Esophagus squamous epithelium (tissue), 5 donors: ENCODE measurements around the gene FAM187B. TPM values are rescaled to one million over a fixed set of nuclear protein-coding genes. Genes with fewer than 3 reads are reported as not detected.
A peak's percentile ranks its signal among the peaks of the same experiment; 100 is the strongest.

ENCODE experiments used
- DNase-seq: peaks from one replicate; lab custom pipeline; 2025; lab: John Stamatoyannopoulos, UW
- H3K27ac ChIP-seq, 4 donors: fragments of 200-600 bp; sonication (generic); one replicate each; pipeline ENCODE4 v1.5.1; 2016 to 2019; ENCODE audit warnings: mild to moderate bottlenecking in 1 of 4
- H3K27me3 ChIP-seq, 4 donors: fragments of 200-600 bp; sonication (generic); 1 replicate in 3 of 4; 2 replicates in 1 of 4; pipeline versions ENCODE4 v1.5.1 to v1.6.0; 2017 to 2021; ENCODE audit warnings: antibody characterized with exemption in 1 of 4
- H3K36me3 ChIP-seq, 3 donors: fragments of 200-600 bp; sonication (generic); one replicate each; pipeline ENCODE4 v1.5.1; 2016 to 2019
- H3K4me1 ChIP-seq, 3 donors: fragments of 200-600 bp; sonication (generic); one replicate each; pipeline ENCODE4 v1.5.1; 2017 to 2019
- H3K4me3 ChIP-seq, 4 donors: fragments of 200-600 bp; sonication (generic); 1 replicate in 3 of 4; 2 replicates in 1 of 4; pipeline ENCODE4 v1.5.1; 2016 to 2019; ENCODE audit warnings: mild to moderate bottlenecking in 2 of 4, moderate library complexity in 1 of 4
- H3K9me3 ChIP-seq, 3 donors: fragments of 200-600 bp; sonication (generic); one replicate each; pipeline ENCODE4 v1.5.1; 2016 to 2019
- CTCF ChIP-seq, 6 experiments: fragments of 450-650 bp in 4 of 6; fragments of 200-600 bp in 2 of 6; sonication (generic) in 2 of 6; IDR thresholded peaks; one replicate each; pipeline ENCODE4 v1.5.1; 2016 to 2019; ENCODE audit warnings: antibody characterized with exemption in 6 of 6, mild to moderate bottlenecking in 4 of 6, moderate library complexity in 4 of 6
- POLR2A ChIP-seq, 4 donors: fragments of 450-650 bp; IDR thresholded peaks; one replicate each; pipeline ENCODE4 v1.6.1; 2017; ENCODE audit warnings: antibody characterized with exemption in 4 of 4, mild to moderate bottlenecking in 4 of 4, moderate library complexity in 3 of 4
- WGBS, 2 donors: methylation state at CpG; one replicate each; pipeline ENCODE4 v1.1.5; 2018; 5-methylcytosine and 5-hydroxymethylcytosine counted together
- intact Hi-C: fragments of 100-400 bp; cut with DNase I; formaldehyde crosslinking; loops from one replicate; pipeline ENCODE4 v1.15.0; 2022
- total RNA-seq, 4 donors: library from RNA; depleted of rRNA; stranded (reverse); fragments of >200 nt; gene quantifications; one replicate each; pipeline ENCODE4 v1.1.0, GENCODE V29; 2016
- donor health status: DM: yes; HTN: yes; CAD: no.

Gene FAM187B
- total RNA-seq, 4 donors from 2014 or later = not detected

DNA sequence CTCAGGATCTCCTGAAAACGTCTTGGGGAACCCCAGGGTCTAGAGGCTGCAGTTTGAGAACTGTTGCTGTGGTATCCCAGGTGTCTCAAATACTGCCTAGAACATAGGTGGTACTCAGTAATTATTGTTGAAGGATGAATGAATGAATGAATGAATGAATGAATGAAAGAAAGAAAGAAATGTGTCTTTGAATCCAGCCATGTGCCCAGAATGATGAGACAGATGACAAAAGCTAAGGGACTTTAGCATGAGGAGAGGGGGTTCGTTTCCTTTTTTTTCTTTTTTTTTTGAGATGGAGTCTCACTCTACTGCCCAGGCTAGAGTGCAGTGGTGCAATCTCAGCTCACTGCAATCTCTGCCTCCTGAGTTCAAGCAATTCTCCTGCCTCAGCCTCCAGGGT is 28.0 kb upstream of the FAM187B start:
- Histone ChIP-seq H3K27ac (no peak overlapping the region), H3K4me1 (peaks cover 0 to 32% (median 0%) of the 10 kb centered on the region in 3 donors), H3K27me3 (peaks cover 0 to 20% (median 0%) of the 10 kb centered on the region in 4 donors), H3K36me3 (peaks cover 0 to 78% (median 0%) of the 10 kb centered on the region in 3 donors), H3K4me3 (no peak overlapping the region), H3K9me3 (no peaks in the 10 kb centered on the region)
- TF ChIP-seq POLR2A (IDR thresholded peaks at IDR 0.05) (no peak), CTCF (IDR thresholded peaks at IDR 0.05) (no peak)
- 41 to 62% methylated on average over 2 of the region's 2 CpGs for WGBS, 2 donors
- DNase-seq = no peak
- intact Hi-C loops = no loop called here

GRCh38 chr19:35254341-35255297 is 26.1 kb upstream of the FAM187B start:
- Histone ChIP-seq H3K4me1 (peaks cover 0 to 41% (median 3%) of the 10 kb centered on the region in 3 donors), H3K27ac (peak overlapping the region in 3 of 4 donors; percentile 7 to 69 (median 63)), H3K36me3 (peaks cover 0 to 79% (median 0%) of the 10 kb centered on the region in 3 donors), H3K9me3 (no peaks in the 10 kb centered on the region), H3K27me3 (peaks cover 0 to 32% (median 0%) of the 10 kb centered on the region in 4 donors), H3K4me3 (no peak overlapping the region)
- 87 to 90% methylated on average over 15 to 16 of the region's 17 CpGs for WGBS, 2 donors
- no peak for DNase-seq
- intact Hi-C loops = no loop called here
- TF ChIP-seq POLR2A (IDR thresholded peaks at IDR 0.05) = no peak
- TF ChIP-seq CTCF (IDR thresholded peaks at IDR 0.05) = no peak

DNA sequence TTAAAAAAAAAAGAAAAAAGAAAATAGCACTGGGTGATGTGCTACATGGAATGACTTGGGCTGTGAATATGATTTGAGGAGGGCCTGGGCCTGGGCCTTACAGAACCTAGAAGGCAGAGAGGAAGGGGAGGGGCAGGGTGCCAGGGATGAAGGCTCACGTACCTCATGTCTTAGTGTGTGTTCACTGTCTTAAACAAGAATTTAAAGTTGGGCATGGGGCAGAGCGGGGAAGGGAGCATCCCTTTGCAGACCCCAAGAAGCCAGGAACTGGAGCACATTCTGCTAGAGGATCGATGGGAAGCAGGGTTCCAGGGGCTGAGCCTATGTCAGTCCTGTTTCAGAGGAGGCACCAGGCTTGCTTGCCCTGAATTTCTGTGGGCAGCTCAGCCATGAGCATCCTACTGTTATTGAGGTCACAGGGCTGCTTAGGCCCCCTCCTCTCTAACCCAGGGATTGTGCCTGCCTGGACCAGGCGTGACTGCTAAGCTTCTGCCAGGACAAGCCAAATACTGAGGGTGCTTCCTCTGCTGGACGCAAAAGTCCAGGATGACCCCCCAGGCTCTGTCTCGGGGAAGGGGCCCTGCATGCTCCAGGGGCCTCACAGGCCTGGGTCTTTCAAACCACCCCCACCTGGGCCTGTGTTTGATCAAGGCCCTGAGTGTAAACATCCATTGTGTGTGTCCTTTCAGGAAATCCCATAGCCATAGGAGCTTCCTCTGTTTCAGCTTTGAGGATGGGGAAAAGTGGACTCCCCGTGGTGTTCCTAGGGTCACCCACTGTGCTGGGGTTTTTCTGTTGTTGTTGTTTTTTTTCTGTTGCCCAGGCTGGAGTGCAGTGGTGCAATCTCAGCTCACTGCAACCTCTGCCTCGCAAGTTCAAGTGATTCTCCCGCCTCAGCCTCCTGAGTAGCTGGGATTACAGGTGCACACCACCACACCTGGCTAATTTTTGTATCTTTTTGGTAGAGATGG is 25.1 kb upstream of the FAM187B start:
- Histone ChIP-seq H3K27ac (peak overlapping the region in 2 of 4 donors; percentile 63), H3K36me3 (peaks cover 0 to 69% (median 0%) of the 10 kb centered on the region in 3 donors), H3K4me1 (peaks cover 0 to 51% (median 3%) of the 10 kb centered on the region in 3 donors), H3K4me3 (no peak overlapping the region), H3K27me3 (peaks cover 0 to 42% (median 0%) of the 10 kb centered on the region in 4 donors), H3K9me3 (no peaks in the 10 kb centered on the region)
- WGBS, 2 donors = 85 to 91% methylated on average over 6 of the region's 9 CpGs
- intact Hi-C loops = no loop called here
- no peak for DNase-seq
- no peak for TF ChIP-seq POLR2A (IDR thresholded peaks at IDR 0.05)
- no peak for TF ChIP-seq CTCF (IDR thresholded peaks at IDR 0.05)

- Histone ChIP-seq H3K27ac (no peak overlapping the region), H3K4me1 (peaks cover 0 to 61% (median 3%) of the 10 kb centered on the region in 3 donors), H3K4me3 (no peak overlapping the region), H3K36me3 (peaks cover 0 to 59% (median 0%) of the 10 kb centered on the region in 3 donors), H3K9me3 (no peaks in the 10 kb centered on the region), H3K27me3 (peaks cover 0 to 55% (median 0%) of the 10 kb centered on the region in 4 donors)
- no peak for DNase-seq
- intact Hi-C loops = no loop called here
- no peak for TF ChIP-seq POLR2A (IDR thresholded peaks at IDR 0.05)
- TF ChIP-seq CTCF (IDR thresholded peaks at IDR 0.05) = no peak
- WGBS, 2 donors = 71 to 79% methylated on average over 2 of the region's 2 CpGs
These were observed 22.9 kb upstream of the FAM187B start for GRCh38 chr19:35251456-35251855.
